Adipocyte (in vitro differentiated cells): ENCODE data around the gene MPHOSPH8.
"Not testable (repeated sequence)": the region's sequence is repeated elsewhere in the genome, so short reads cannot be mapped to it uniquely, and the experiment has no call there.

Source experiments
- DNase-seq: peaks from one replicate; pipeline ENCODE4 v3.0.0-alpha.2; 2015; ENCODE audit warnings: low read depth
- H3K27me3 ChIP-seq: replicated peaks from 2 replicates; pipeline ENCODE4 v1.7.0; 2013; ENCODE audit warnings: mild to moderate bottlenecking, low read length, moderate library complexity; ENCODE audit not compliant: control insufficient read depth, insufficient read depth
- H3K36me3 ChIP-seq: 2 replicates; pipeline ENCODE4 v1.7.0; 2013; ENCODE audit warnings: low read length, mild to moderate bottlenecking, moderate library complexity; ENCODE audit not compliant: control insufficient read depth, insufficient read depth, severe bottlenecking
- H3K4me1 ChIP-seq: 2 replicates; pipeline ENCODE4 v1.7.0; 2013; ENCODE audit warnings: mild to moderate bottlenecking, low read length, moderate library complexity; ENCODE audit not compliant: control insufficient read depth, insufficient read depth
- H3K4me3 ChIP-seq: 2 replicates; pipeline ENCODE4 v1.7.0; 2013; ENCODE audit warnings: mild to moderate bottlenecking, low read length, moderate library complexity
- H3K9ac ChIP-seq: 2 replicates; pipeline ENCODE4 v1.7.0; 2013; ENCODE audit warnings: mild to moderate bottlenecking, low read length, moderate library complexity
- H3K9me3 ChIP-seq: 2 replicates; pipeline ENCODE4 v1.7.0; 2013; ENCODE audit warnings: mild to moderate bottlenecking, low read length, moderate library complexity; ENCODE audit not compliant: control insufficient read depth

The MPHOSPH8 gene

GRCh38 chr13:19635926-19636325, 2.5 kb downstream of the MPHOSPH8 start:
- not testable (repeated sequence) for DNase-seq, H3K36me3 ChIP-seq, H3K27me3 ChIP-seq, H3K9me3 ChIP-seq, H3K9ac ChIP-seq
- H3K4me3 ChIP-seq = peak overlapping the region; percentile 95
- peaks cover 21% of the 10 kb centered on the region for H3K4me1 ChIP-seq

GRCh38 chr13:19643652-19644051, 10.2 kb downstream of the MPHOSPH8 start:
- Histone ChIP-seq H3K36me3 (peaks cover 47% of the 10 kb centered on the region), H3K27me3 (no peaks in the 10 kb centered on the region), H3K9me3 (no peaks in the 10 kb centered on the region), H3K4me1 (no peaks in the 10 kb centered on the region), H3K9ac (no peak overlapping the region), H3K4me3 (no peak overlapping the region)
- DNase-seq = no peak

GRCh38 chr13:19645000-19645399, 11.5 kb downstream of the MPHOSPH8 start:
- no peak overlapping the region for H3K9ac ChIP-seq
- H3K4me3 ChIP-seq = no peak overlapping the region
- no peaks in the 10 kb centered on the region for H3K27me3 ChIP-seq
- H3K36me3 ChIP-seq = peaks cover 60% of the 10 kb centered on the region
- H3K4me1 ChIP-seq = no peaks in the 10 kb centered on the region
- no peaks in the 10 kb centered on the region for H3K9me3 ChIP-seq
- no peak for DNase-seq

- H3K4me3 ChIP-seq = no peak overlapping the region
- no peaks in the 10 kb centered on the region for H3K27me3 ChIP-seq
- H3K36me3 ChIP-seq = peaks cover 70% of the 10 kb centered on the region
- DNase-seq = no peak
- no peak overlapping the region for H3K9ac ChIP-seq
- H3K4me1 ChIP-seq = no peaks in the 10 kb centered on the region
- H3K9me3 ChIP-seq = no peaks in the 10 kb centered on the region
These were observed 12.6 kb downstream of the MPHOSPH8 start for GRCh38 chr13:19646063-19646462.

GRCh38 chr13:19650742-19651141, 17.3 kb downstream of the MPHOSPH8 start:
- Histone ChIP-seq H3K36me3 (peaks cover 54% of the 10 kb centered on the region), H3K4me3 (no peak overlapping the region), H3K9ac (no peak overlapping the region), H3K9me3 (no peaks in the 10 kb centered on the region), H3K4me1 (no peaks in the 10 kb centered on the region), H3K27me3 (no peaks in the 10 kb centered on the region)
- DNase-seq = no peak

- no peak overlapping the region for H3K9ac ChIP-seq
- H3K36me3 ChIP-seq = peaks cover 51% of the 10 kb centered on the region
- no peaks in the 10 kb centered on the region for H3K4me1 ChIP-seq
- H3K27me3 ChIP-seq = no peaks in the 10 kb centered on the region
- no peaks in the 10 kb centered on the region for H3K9me3 ChIP-seq
- no peak overlapping the region for H3K4me3 ChIP-seq
- no peak for DNase-seq
These were observed 24.6 kb downstream of the MPHOSPH8 start for GRCh38 chr13:19657872-19658591.

DNA sequence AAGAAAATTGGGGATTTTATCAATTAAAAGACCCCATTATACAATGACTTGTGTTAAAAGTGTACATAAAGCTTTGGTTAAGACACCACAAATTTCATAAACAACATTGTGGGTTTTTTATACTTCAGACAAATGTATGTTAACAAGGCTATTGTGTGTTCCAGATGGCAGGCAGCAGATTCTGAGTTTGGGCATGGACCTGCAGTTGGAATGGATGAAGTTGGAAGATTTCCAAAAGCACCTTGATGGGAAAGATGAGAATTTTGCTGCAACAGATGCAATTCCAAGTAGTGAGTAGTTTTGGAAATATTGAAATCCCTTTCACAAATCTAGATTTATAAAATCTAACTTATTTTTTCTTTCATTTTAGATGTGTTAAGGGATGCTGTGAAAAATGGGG, 25.4 kb downstream of the MPHOSPH8 start:
- Histone ChIP-seq H3K4me1 (no peaks in the 10 kb centered on the region), H3K9ac (no peak overlapping the region), H3K9me3 (no peaks in the 10 kb centered on the region), H3K27me3 (no peaks in the 10 kb centered on the region), H3K4me3 (no peak overlapping the region), H3K36me3 (peaks cover 58% of the 10 kb centered on the region)
- no peak for DNase-seq

- H3K9me3 ChIP-seq = no peaks in the 10 kb centered on the region
- peaks cover 72% of the 10 kb centered on the region for H3K36me3 ChIP-seq
- H3K4me3 ChIP-seq = no peak overlapping the region
- H3K27me3 ChIP-seq = no peaks in the 10 kb centered on the region
- DNase-seq = no peak
- no peaks in the 10 kb centered on the region for H3K4me1 ChIP-seq
- no peak overlapping the region for H3K9ac ChIP-seq
These were observed 27.7 kb downstream of the MPHOSPH8 start for GRCh38 chr13:19661126-19661525.

DNA sequence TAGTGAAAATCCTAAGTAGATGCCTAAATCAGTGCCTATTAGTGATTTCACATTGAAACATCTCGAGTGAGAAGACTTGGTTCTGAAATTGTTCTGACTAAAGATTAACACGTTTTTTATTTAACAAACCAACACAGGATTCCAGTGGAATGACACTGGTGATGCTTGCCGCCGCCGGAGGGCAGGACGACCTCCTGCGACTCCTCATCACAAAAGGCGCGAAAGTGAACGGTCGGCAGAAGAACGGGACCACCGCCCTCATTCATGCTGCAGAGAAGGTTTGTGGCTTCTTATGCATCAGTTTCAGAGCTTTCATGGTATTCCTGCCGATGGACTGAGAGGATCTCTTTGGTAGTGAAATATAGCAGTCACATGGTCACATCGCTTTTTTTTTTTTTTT, 28.1 kb downstream of the MPHOSPH8 start:
- H3K27me3 ChIP-seq = no peaks in the 10 kb centered on the region
- no peaks in the 10 kb centered on the region for H3K4me1 ChIP-seq
- H3K9ac ChIP-seq = no peak overlapping the region
- no peak overlapping the region for H3K4me3 ChIP-seq
- H3K9me3 ChIP-seq = no peaks in the 10 kb centered on the region
- no peak for DNase-seq
- peaks cover 77% of the 10 kb centered on the region for H3K36me3 ChIP-seq

DNA sequence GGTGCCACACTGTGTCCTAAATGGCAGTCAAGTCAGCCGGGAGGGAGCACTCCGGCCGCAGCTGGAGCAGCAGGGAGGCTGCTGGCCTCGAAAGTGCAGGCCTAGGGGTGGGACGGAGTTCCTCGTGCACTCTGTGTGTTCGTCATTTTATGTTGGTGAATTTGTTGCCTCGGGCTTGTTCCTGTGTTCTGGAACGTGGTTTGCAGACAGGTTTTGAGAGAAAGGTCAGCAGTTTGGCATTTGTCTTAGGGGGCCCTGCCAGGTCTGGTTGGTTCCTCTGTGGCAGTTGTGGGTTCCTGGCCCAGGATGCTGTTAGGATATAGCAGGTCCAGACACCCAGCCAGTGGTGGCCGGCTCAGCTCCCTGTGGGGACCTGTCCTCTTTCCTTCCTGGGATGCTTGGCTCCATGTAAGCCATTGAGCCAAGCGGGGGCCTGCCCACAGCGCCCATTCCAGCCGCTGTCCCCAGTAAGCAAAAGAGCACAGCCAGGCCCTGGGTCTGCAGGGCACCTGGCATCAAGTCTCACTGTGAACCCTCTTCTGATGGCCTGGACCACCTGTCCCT, 30.0 kb downstream of the MPHOSPH8 start:
- Histone ChIP-seq H3K27me3 (no peaks in the 10 kb centered on the region), H3K9me3 (no peaks in the 10 kb centered on the region), H3K4me1 (no peaks in the 10 kb centered on the region), H3K4me3 (no peak overlapping the region), H3K9ac (no peak overlapping the region), H3K36me3 (peaks cover 89% of the 10 kb centered on the region)
- DNase-seq = no peak

DNA sequence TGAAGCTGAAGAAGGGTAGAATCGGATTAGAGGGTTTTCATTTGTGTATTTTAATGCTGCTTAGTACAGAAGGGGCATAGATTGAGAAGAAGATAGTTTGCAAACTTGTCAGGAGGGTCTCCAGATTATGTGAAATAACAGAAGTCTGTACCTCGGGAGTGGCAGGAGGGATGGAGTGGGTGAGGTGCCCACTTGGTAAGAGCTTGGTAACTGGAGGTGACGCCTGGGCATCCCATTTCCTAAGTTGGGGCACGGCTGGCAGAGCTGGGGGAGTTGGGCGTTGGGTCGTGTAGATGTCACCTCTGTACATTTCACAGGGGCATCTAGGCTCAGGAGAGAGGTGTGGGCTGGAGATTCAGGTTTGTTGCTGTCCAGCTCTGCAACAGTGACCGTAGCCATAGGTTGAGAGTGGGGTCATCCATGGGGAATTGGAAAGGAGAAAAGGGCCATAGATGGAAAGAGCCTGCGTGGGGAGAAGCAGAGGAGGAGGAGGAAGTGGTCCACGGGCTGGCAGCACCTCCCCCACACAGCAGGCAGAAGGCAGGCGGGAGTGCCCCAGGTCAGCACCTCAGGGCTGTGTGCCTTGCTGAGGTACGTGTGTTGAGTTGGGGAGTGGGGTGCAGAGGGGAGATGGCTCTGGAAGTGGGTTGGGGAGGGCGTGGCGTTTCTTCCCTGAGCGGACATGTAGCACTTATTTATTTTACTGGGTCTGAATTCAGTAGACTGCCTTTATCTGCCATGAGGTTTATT, 31.2 kb downstream of the MPHOSPH8 start:
- Histone ChIP-seq H3K27me3 (no peaks in the 10 kb centered on the region), H3K4me1 (peaks cover under 1% of the 10 kb centered on the region), H3K36me3 (peaks cover 89% of the 10 kb centered on the region), H3K4me3 (no peak overlapping the region), H3K9ac (no peak overlapping the region), H3K9me3 (no peaks in the 10 kb centered on the region)
- no peak for DNase-seq
